CD14-positive monocyte (primary cell): ENCODE results near the gene MDGA2. TPM values are rescaled to one million over a fixed set of nuclear protein-coding genes. Genes with fewer than 3 reads are reported as not detected.

Experiments
- DNase-seq, 3 donors: peaks; one replicate each; pipeline ENCODE4 v3.0.0-alpha.2; 2011 to 2022
- H2AFZ ChIP-seq: 2 replicates; pipeline ENCODE4 v1.6.0; 2012; ENCODE audit warnings: mild to moderate bottlenecking, low read depth, low read length, inconsistent platforms; ENCODE audit not compliant: insufficient read depth, poor library complexity, severe bottlenecking
- H3K27ac ChIP-seq, 2 donors: 1 replicate in 1 of 2; 2 replicates in 1 of 2; pipeline ENCODE4 v1.5.1; 2012 to 2013; ENCODE audit warnings: low read length in 2 of 2, control low read depth in 1 of 2, inconsistent platforms in 1 of 2, low read depth in 1 of 2, mild to moderate bottlenecking in 1 of 2
- H3K27me3 ChIP-seq, 2 donors: one replicate each; pipeline versions ENCODE4 v1.6.0 to v1.6.1; 2011 to 2013; ENCODE audit warnings: low read length in 2 of 2; ENCODE audit not compliant: control insufficient read depth in 2 of 2, insufficient read depth in 2 of 2
- H3K36me3 ChIP-seq, 2 donors: replicated peaks in 1 of 2; 1 replicate in 1 of 2; 2 replicates in 1 of 2; pipeline versions ENCODE4 v1.5.1 to v1.6.1; 2012 to 2013; ENCODE audit warnings: low read length in 2 of 2, control low read depth in 1 of 2, inconsistent platforms in 1 of 2, mild to moderate bottlenecking in 1 of 2; ENCODE audit not compliant: insufficient read depth in 2 of 2, control insufficient read depth in 1 of 2
- H3K4me1 ChIP-seq, 2 donors: 1 replicate in 1 of 2; 2 replicates in 1 of 2; pipeline versions ENCODE4 v1.5.1 to v1.6.1; 2012 to 2013; ENCODE audit warnings: low read length in 2 of 2, control low read depth in 1 of 2, inconsistent platforms in 1 of 2, mild to moderate bottlenecking in 1 of 2, moderate library complexity in 1 of 2; ENCODE audit not compliant: insufficient read depth in 2 of 2, control insufficient read depth in 1 of 2
- H3K4me2 ChIP-seq: replicated peaks from 2 replicates; pipeline ENCODE3; 2012; ENCODE audit warnings: low read length, moderate library complexity, mild to moderate bottlenecking; ENCODE audit not compliant: poor library complexity, severe bottlenecking; ENCODE audit errors: extremely low read depth
- H3K4me3 ChIP-seq, 3 experiments: fragments of 200-600 bp in 1 of 3; sonication (generic) in 1 of 3; replicated peaks in 1 of 3; 1 replicate in 2 of 3; 2 replicates in 1 of 3; pipeline ENCODE4 v1.5.1; 2011 to 2013; ENCODE audit warnings: low read length in 3 of 3, mild to moderate bottlenecking in 3 of 3, control low read depth in 2 of 3, low read depth in 2 of 3, inconsistent platforms in 1 of 3, moderate library complexity in 1 of 3
- H3K79me2 ChIP-seq: 2 replicates; pipeline ENCODE4 v1.6.0; 2012; ENCODE audit warnings: mild to moderate bottlenecking, control low read depth, inconsistent platforms, low read length, moderate library complexity; ENCODE audit not compliant: insufficient read depth
- H3K9ac ChIP-seq: 2 replicates; pipeline ENCODE4 v1.6.0; 2017; ENCODE audit warnings: low read length, mild to moderate bottlenecking; ENCODE audit not compliant: insufficient read depth, poor library complexity, severe bottlenecking
- H3K9me3 ChIP-seq, 2 donors: replicated peaks in 1 of 2; 1 replicate in 1 of 2; 2 replicates in 1 of 2; pipeline versions ENCODE4 v1.5.1 to v1.6.1; 2012 to 2013; ENCODE audit warnings: low read length in 2 of 2, control low read depth in 1 of 2; ENCODE audit not compliant: control insufficient read depth in 1 of 2, insufficient read depth in 1 of 2
- H4K20me1 ChIP-seq: 2 replicates; pipeline ENCODE4 v1.6.0; 2012; ENCODE audit warnings: mild to moderate bottlenecking, low read length, control low read depth, moderate library complexity; ENCODE audit not compliant: insufficient read depth
- H3K27ac Mint-ChIP-seq, 7 donors: one replicate each; pipeline ENCODE4 v1.8.0; 2020; ENCODE audit warnings: mild to moderate bottlenecking in 7 of 7, mixed read lengths in 7 of 7, moderate library complexity in 6 of 7, inconsistent platforms in 2 of 7
- H3K27me3 Mint-ChIP-seq, 3 donors: one replicate each; pipeline ENCODE4 v1.8.0; 2021 to 2022; ENCODE audit warnings: low read depth in 3 of 3, mild to moderate bottlenecking in 3 of 3, mixed read lengths in 3 of 3, moderate library complexity in 3 of 3, inconsistent platforms in 1 of 3
- H3K36me3 Mint-ChIP-seq, 2 donors: one replicate each; pipeline ENCODE4 v1.8.0; 2020; ENCODE audit warnings: mixed read lengths in 2 of 2, inconsistent platforms in 1 of 2, mild to moderate bottlenecking in 1 of 2
- H3K4me1 Mint-ChIP-seq: one replicate; pipeline ENCODE4 v1.8.0; 2020; ENCODE audit warnings: mild to moderate bottlenecking, mixed read lengths
- H3K4me3 Mint-ChIP-seq, 2 donors: one replicate each; pipeline ENCODE4 v1.8.0; 2020; ENCODE audit warnings: mild to moderate bottlenecking in 2 of 2, mixed read lengths in 2 of 2, moderate library complexity in 1 of 2
- H3K9me3 Mint-ChIP-seq, 7 donors: one replicate each; pipeline ENCODE4 v1.8.0; 2020 to 2022; ENCODE audit warnings: mixed read lengths in 7 of 7, mild to moderate bottlenecking in 6 of 7, moderate library complexity in 6 of 7, inconsistent platforms in 2 of 7
- WGBS: methylation state at CpG from one replicate; pipeline ENCODE4 v1.1.5; 2013; ENCODE audit warnings: missing lambda C conversion rate; ENCODE audit not compliant: insufficient coverage; 5-methylcytosine and 5-hydroxymethylcytosine counted together
- intact Hi-C, 2 donors: fragments of 100-400 bp; cut with micrococcal nuclease; formaldehyde crosslinking; loops; one replicate each; pipeline versions ENCODE4 v1.15.0 to v1.15.1; 2023
- polyA plus RNA-seq, 3 donors: library from polyadenylated mRNA; depleted of rRNA in 1 of 3; unstranded in 2 of 3; stranded (reverse) in 1 of 3; fragments of 300-500 nt in 2 of 3; fragments of >200 nt in 1 of 3; fragmentation: Illumina TruSeq in 2 of 3; gene quantifications; 1 replicate in 2 of 3; 2 replicates in 1 of 3; pipeline ENCODE4 v1.2.3, GENCODE V29; 2012 to 2021
- TF ChIP-seq, protein P1 (sequence below): fragments of 200-600 bp; IDR thresholded peaks from one replicate; pipeline ENCODE4 v1.8.0; 2022; ENCODE audit warnings: antibody characterized with exemption, mild to moderate bottlenecking

MDGA2 gene
- polyA plus RNA-seq, 3 donors = not detected

DNA sequence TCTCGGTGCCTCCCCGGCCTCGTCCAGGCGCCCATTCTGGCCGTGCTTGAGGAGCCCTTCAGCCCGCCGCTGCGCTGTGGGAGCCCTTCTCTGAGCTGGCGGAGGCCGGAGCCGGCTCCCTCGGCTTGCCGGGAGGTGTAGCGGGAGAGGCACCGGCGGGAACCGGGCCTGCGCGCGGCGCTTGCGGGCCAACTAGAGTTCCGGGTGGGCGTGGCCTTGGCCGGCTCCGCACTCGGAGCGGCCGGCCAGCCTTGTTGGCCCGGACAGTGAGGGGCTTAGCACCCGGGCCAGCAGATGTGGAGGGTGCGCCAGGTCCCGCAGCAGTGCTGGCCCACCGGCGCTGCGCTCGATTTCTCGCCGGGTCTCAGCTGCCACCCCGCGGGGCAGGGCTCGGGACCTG, 855.1 kb downstream of the MDGA2 start:
- peaks cover 8 to 13% of the 10 kb centered on the region in 2 donors for H3K9me3 ChIP-seq
- WGBS = 100% methylated on average over 15 of the region's 42 CpGs

GRCh38 chr14:46819117-46819516, 856.3 kb downstream of the MDGA2 start:
- Mint-ChIP-seq H3K36me3 (no peaks in the 10 kb centered on the region), H3K27ac (no peak overlapping the region), H3K27me3 (peaks cover 0 to 1% (median 0%) of the 10 kb centered on the region in 3 donors), H3K4me1 (no peaks in the 10 kb centered on the region), H3K9me3 (peaks cover 0 to 9% (median 3%) of the 10 kb centered on the region in 7 donors), H3K4me3 (no peak overlapping the region)
- Histone ChIP-seq H3K27me3 (no peaks in the 10 kb centered on the region), H3K79me2 (no peaks in the 10 kb centered on the region), H3K9me3 (peaks cover 8 to 13% of the 10 kb centered on the region in 2 donors), H2AFZ (no peak overlapping the region), H3K27ac (no peak overlapping the region), H3K9ac (no peak overlapping the region), H4K20me1 (no peaks in the 10 kb centered on the region), H3K4me1 (no peaks in the 10 kb centered on the region), H3K4me2 (no peak overlapping the region), H3K36me3 (no peaks in the 10 kb centered on the region), H3K4me3 (no peak overlapping the region)
- TF ChIP-seq, protein P1, sequence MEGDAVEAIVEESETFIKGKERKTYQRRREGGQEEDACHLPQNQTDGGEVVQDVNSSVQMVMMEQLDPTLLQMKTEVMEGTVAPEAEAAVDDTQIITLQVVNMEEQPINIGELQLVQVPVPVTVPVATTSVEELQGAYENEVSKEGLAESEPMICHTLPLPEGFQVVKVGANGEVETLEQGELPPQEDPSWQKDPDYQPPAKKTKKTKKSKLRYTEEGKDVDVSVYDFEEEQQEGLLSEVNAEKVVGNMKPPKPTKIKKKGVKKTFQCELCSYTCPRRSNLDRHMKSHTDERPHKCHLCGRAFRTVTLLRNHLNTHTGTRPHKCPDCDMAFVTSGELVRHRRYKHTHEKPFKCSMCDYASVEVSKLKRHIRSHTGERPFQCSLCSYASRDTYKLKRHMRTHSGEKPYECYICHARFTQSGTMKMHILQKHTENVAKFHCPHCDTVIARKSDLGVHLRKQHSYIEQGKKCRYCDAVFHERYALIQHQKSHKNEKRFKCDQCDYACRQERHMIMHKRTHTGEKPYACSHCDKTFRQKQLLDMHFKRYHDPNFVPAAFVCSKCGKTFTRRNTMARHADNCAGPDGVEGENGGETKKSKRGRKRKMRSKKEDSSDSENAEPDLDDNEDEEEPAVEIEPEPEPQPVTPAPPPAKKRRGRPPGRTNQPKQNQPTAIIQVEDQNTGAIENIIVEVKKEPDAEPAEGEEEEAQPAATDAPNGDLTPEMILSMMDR = no peak
- intact Hi-C loops = no loop called here
- 97% methylated on average over 4 of the region's 9 CpGs for WGBS
- no peak for DNase-seq

More for the DNA sequence above, 855.1 kb downstream of the MDGA2 start:
- Mint-ChIP-seq H3K27ac (no peak overlapping the region), H3K4me3 (no peak overlapping the region), H3K36me3 (no peaks in the 10 kb centered on the region), H3K27me3 (peaks cover 0 to 1% (median 0%) of the 10 kb centered on the region in 3 donors), H3K4me1 (no peaks in the 10 kb centered on the region), H3K9me3 (peaks cover 0 to 9% (median 3%) of the 10 kb centered on the region in 7 donors)
- intact Hi-C loops = no loop called here
- no peak overlapping the region for H3K27ac ChIP-seq
- no peaks in the 10 kb centered on the region for H4K20me1 ChIP-seq
- H3K4me1 ChIP-seq = no peaks in the 10 kb centered on the region
- TF ChIP-seq, protein P1 = no peak
- H3K9ac ChIP-seq = no peak overlapping the region
- H3K4me2 ChIP-seq = no peak overlapping the region
- no peaks in the 10 kb centered on the region for H3K36me3 ChIP-seq
- DNase-seq = no peak
- no peak overlapping the region for H3K4me3 ChIP-seq
- no peaks in the 10 kb centered on the region for H3K79me2 ChIP-seq
- no peak overlapping the region for H2AFZ ChIP-seq
- H3K27me3 ChIP-seq = no peaks in the 10 kb centered on the region
